HepG2 (cell line): ENCODE data around the gene ACTG2. TPM values are rescaled to one million over a fixed set of nuclear protein-coding genes. Genes with fewer than 3 reads are reported as not detected.
A peak's percentile ranks its signal among the peaks of the same experiment; 100 is the strongest.

Source experiments
- ATAC-seq: fragments of 200-7000 bp; cut with Tn5 transposase; 3 replicates; pipeline ENCODE4 v1.9.1; 2020; ENCODE audit warnings: mild to moderate bottlenecking, moderate library complexity
- BruUV-seq: library from RNA; stranded (reverse); fragments of 400-500 nt; replicated peaks from 2 replicates; lab custom pipeline; 2021; lab: Mats Ljungman, UMichigan
- CTCF ChIA-PET: fragments of 300-600 bp; formaldehyde crosslinking; extraction: SDS; loops from one replicate; lab custom pipeline; 2021; ENCODE audit warnings: low total read pairs, inconsistent platforms, low intra/inter-chr PET ratio; lab: Yijun Ruan, JAX
- POLR2A ChIA-PET: fragments of 350-600 bp; sonication (Branson Sonifier 250); formaldehyde crosslinking; loops from one replicate; lab custom pipeline; 2020; ENCODE audit warnings: antibody characterized with exemption, inconsistent platforms; lab: Yijun Ruan, JAX
- DNase-seq: peaks from one replicate; pipeline ENCODE4 v3.0.0-alpha.2; 2015; ENCODE audit warnings: low spot score
- FAIRE-seq: peaks from 3 replicates; lab custom pipeline; 2011; peaks lifted over from hg19 to GRCh38; lab: Jason Lieb, UNC
- H2AFZ ChIP-seq: one replicate; pipeline ENCODE4 v1.6.1; 2011; ENCODE audit warnings: low read length, inconsistent platforms
- H3K27ac ChIP-seq: fragments of 300-600 bp; 3 replicates; pipeline ENCODE4 v1.8.0; 2011; ENCODE audit warnings: mixed run types, mild to moderate bottlenecking, mixed read lengths, low read length, inconsistent platforms; ENCODE audit not compliant: insufficient read depth; ENCODE audit errors: extremely low read length
- H3K27me3 ChIP-seq, 2 experiments: fragments of 200-600 bp in 1 of 2; 2 replicates in 1 of 2; 3 replicates in 1 of 2; pipeline versions ENCODE4 v1.6.0 to v1.8.0; 2011; ENCODE audit warnings: low read length in 2 of 2, mild to moderate bottlenecking in 2 of 2, moderate library complexity in 2 of 2, inconsistent platforms in 1 of 2; ENCODE audit not compliant: insufficient read depth in 2 of 2, control insufficient read depth in 1 of 2
- H3K36me3 ChIP-seq, 2 experiments: fragments of 200-600 bp in 1 of 2; replicated peaks in 1 of 2; 2 replicates in 1 of 2; 3 replicates in 1 of 2; pipeline versions ENCODE4 v1.5.1 to v1.8.0; 2011; ENCODE audit warnings: low read length in 2 of 2, inconsistent platforms in 1 of 2; ENCODE audit not compliant: insufficient read depth in 2 of 2, control insufficient read depth in 1 of 2
- H3K4me1 ChIP-seq: 2 replicates; pipeline ENCODE4 v1.5.1; 2012; ENCODE audit warnings: low read length, inconsistent platforms; ENCODE audit not compliant: insufficient read depth
- H3K4me2 ChIP-seq: 2 replicates; pipeline ENCODE4 v1.6.0; 2011; ENCODE audit warnings: low read depth, low read length, inconsistent platforms
- H3K4me3 ChIP-seq, 3 experiments: fragments of 200-600 bp in 1 of 3; sonication (generic), shearing (Covaris generic) in 1 of 3; replicated peaks in 1 of 3; 2 replicates each; pipeline ENCODE4 v1.5.1; 2011 to 2016; ENCODE audit warnings: low read length in 3 of 3, inconsistent platforms in 2 of 3, low read depth in 2 of 3, mild to moderate bottlenecking in 2 of 3, control low read depth in 1 of 3, mixed read lengths in 1 of 3; ENCODE audit not compliant: insufficient read depth in 1 of 3
- H3K79me2 ChIP-seq: one replicate; pipeline ENCODE4 v1.6.1; 2011; ENCODE audit warnings: low read length, inconsistent platforms; ENCODE audit not compliant: insufficient read depth
- H3K9ac ChIP-seq: 2 replicates; pipeline ENCODE4 v1.6.0; 2011; ENCODE audit warnings: mild to moderate bottlenecking, low read depth, low read length, inconsistent platforms; ENCODE audit not compliant: insufficient read depth
- H3K9me3 ChIP-seq: 2 replicates; pipeline ENCODE4 v1.5.1; 2012; ENCODE audit warnings: mild to moderate bottlenecking, low read length
- H4K20me1 ChIP-seq: 2 replicates; pipeline ENCODE4 v1.6.0; 2011; ENCODE audit warnings: inconsistent platforms, mild to moderate bottlenecking, low read length, moderate library complexity; ENCODE audit not compliant: insufficient read depth
- CREB1 ChIP-seq, 2 experiments: fragments of 450-650 bp in 1 of 2; IDR thresholded peaks; 2 replicates each; pipeline ENCODE4 v1.6.1; 2016 to 2017; ENCODE audit warnings: control low read depth in 1 of 2, mild to moderate bottlenecking in 1 of 2, missing compliant biosample characterization in 1 of 2, missing genetic modification characterization in 1 of 2
- ETS1 ChIP-seq: sonication (generic); formaldehyde crosslinking; IDR thresholded peaks from 2 replicates; pipeline ENCODE4 v1.4.0; 2020; ENCODE audit warnings: missing genetic modification reagents
- FOSL2 ChIP-seq: sonication (generic); formaldehyde crosslinking; IDR thresholded peaks from 2 replicates; pipeline ENCODE4 v1.4.0; 2020; ENCODE audit warnings: missing genetic modification reagents
- FOXJ3 ChIP-seq: sonication (generic); formaldehyde crosslinking; IDR thresholded peaks from 2 replicates; pipeline ENCODE4 v1.4.0; 2020; ENCODE audit warnings: missing genetic modification reagents, mild to moderate bottlenecking, borderline replicate concordance
- STAG1 ChIP-seq: sonication (generic); formaldehyde crosslinking; IDR thresholded peaks from 2 replicates; pipeline ENCODE4 v1.4.0; 2020; ENCODE audit warnings: missing genetic modification reagents
- ZFP37 ChIP-seq: sonication (generic); formaldehyde crosslinking; IDR thresholded peaks from 2 replicates; pipeline ENCODE4 v1.4.0; 2020; ENCODE audit warnings: missing genetic modification reagents, borderline replicate concordance
- ZNF780A ChIP-seq: sonication (generic); formaldehyde crosslinking; IDR thresholded peaks from 2 replicates; pipeline ENCODE4 v1.8.0; 2022; ENCODE audit warnings: mild to moderate bottlenecking, missing genetic modification reagents, moderate library complexity
- WGBS: methylation state at CpG from one replicate; pipeline ENCODE4 v1.1.6; 2017; ENCODE audit warnings: low lambda C conversion rate; 5-methylcytosine and 5-hydroxymethylcytosine counted together
- in situ Hi-C: cut with HindIII; loops from 2 replicates; pipeline ENCODE4 v1.10.0; 2017; ENCODE audit warnings: low pct_unique_long_range_greater_than_20kb; ENCODE audit not compliant: extremely low pct_ligation_motif_present
- intact Hi-C: fragments of 100-400 bp; cut with micrococcal nuclease; formaldehyde crosslinking; loops from one replicate; pipeline ENCODE4 v1.10.0; 2022; ENCODE audit not compliant: unreplicated experiment
- polyA plus RNA-seq, 8 experiments: library from polyadenylated mRNA; depleted of rRNA in 3 of 8; stranded (reverse) in 7 of 8; unstranded in 1 of 8; fragments of >200 nt; fragmentation: Illumina TruSeq in 4 of 8; extraction: Trizol in 4 of 8; gene quantifications; 2 replicates each; pipeline versions ENCODE4 v1.2.1 to v1.2.3, GENCODE V29; 2011 to 2016; ENCODE audit warnings: low read depth in 4 of 8, missing spikeins in 1 of 8, mixed read lengths in 1 of 8; ENCODE audit not compliant: insufficient read depth in 1 of 8
- total RNA-seq, 5 experiments: library from RNA; depleted of rRNA; stranded (reverse); fragments of >200 nt; fragmentation: Illumina TruSeq; extraction: Trizol; gene quantifications; 2 replicates each; pipeline ENCODE4 v1.2.3, GENCODE V29; 2016; ENCODE audit warnings: low read depth in 1 of 5
- TF ChIP-seq, protein P1 (sequence below): sonication (generic); formaldehyde crosslinking; IDR thresholded peaks from 2 replicates; pipeline ENCODE4 v1.4.0; 2020; ENCODE audit warnings: missing genetic modification reagents, borderline replicate concordance

ACTG2 gene
- total and polyA plus RNA-seq, 2 of the 13 experiments (the other 11 are each of a cell fraction or from before 2014, with no cell fraction given): 0.13 TPM; not detected in 1

DNA sequence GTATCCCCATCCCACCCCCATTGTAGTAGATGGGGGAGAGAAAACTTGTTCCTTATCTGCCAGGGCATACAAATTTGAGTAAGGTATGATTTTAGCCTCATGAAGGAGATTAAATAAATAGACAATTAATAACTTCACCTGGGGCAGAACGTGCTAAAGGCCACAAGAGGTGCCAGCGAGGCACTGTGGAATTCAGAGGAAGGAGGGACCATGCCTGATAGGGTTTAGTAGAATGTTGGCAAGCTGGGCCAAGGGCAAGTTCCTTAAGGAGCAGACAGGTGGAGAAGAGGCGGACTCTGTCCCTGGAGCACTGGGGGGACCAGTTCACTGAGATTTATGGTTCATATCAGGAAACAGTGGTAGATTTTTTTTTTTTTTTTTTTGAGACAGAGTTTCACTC, 41.5 kb upstream of the ACTG2 start:
- Histone ChIP-seq H2AFZ (no peak overlapping the region), H3K36me3 (peaks cover 32 to 79% of the 10 kb centered on the region in 2 experiments), H4K20me1 (no peaks in the 10 kb centered on the region), H3K79me2 (no peaks in the 10 kb centered on the region), H3K27ac (no peak overlapping the region), H3K9ac (no peak overlapping the region), H3K4me3 (no peak overlapping the region), H3K4me2 (no peak overlapping the region), H3K4me1 (no peaks in the 10 kb centered on the region), H3K9me3 (no peaks in the 10 kb centered on the region), H3K27me3 (no peaks in the 10 kb centered on the region)
- DNase-seq (no peak), FAIRE-seq (no peak), ATAC-seq (peak; percentile 60)
- in situ Hi-C loops: no loop called here
- 92% methylated on average over 3 of the region's 3 CpGs for WGBS
- TF ChIP-seq STAG1 (CRISPR knock-in tag) (peak; percentile 23; the same call in 1 of the 2 replicates), ZFP37 (CRISPR knock-in tag) (no peak), ETS1 (CRISPR knock-in tag) (no peak)
- intact Hi-C loops: no loop called here
- ChIA-PET POLR2A (no interaction called here), CTCF (no interaction called here)
- no TSS peak for BruUV-seq

- H3K27ac ChIP-seq: no peak overlapping the region
Observed at GRCh38 chr2:73852020-73852419, 40.8 kb upstream of the ACTG2 start.

More at GRCh38 chr2:73852020-73852419, 40.8 kb upstream of the ACTG2 start:
- no peak overlapping the region for H2AFZ ChIP-seq
- in situ Hi-C loops: no loop called here
- intact Hi-C loops: no loop called here
- H4K20me1 ChIP-seq: no peaks in the 10 kb centered on the region
- no peaks in the 10 kb centered on the region for H3K79me2 ChIP-seq
- no peak overlapping the region for H3K4me3 ChIP-seq
- no peaks in the 10 kb centered on the region for H3K27me3 ChIP-seq
- H3K9ac ChIP-seq: no peak overlapping the region
- ChIA-PET POLR2A (no interaction called here), CTCF (no interaction called here)
- no peak for FAIRE-seq
- H3K9me3 ChIP-seq: no peaks in the 10 kb centered on the region
- no peaks in the 10 kb centered on the region for H3K4me1 ChIP-seq
- H3K4me2 ChIP-seq: no peak overlapping the region
- DNase-seq: no peak
- no TSS peak for BruUV-seq
- TF ChIP-seq, protein P1, sequence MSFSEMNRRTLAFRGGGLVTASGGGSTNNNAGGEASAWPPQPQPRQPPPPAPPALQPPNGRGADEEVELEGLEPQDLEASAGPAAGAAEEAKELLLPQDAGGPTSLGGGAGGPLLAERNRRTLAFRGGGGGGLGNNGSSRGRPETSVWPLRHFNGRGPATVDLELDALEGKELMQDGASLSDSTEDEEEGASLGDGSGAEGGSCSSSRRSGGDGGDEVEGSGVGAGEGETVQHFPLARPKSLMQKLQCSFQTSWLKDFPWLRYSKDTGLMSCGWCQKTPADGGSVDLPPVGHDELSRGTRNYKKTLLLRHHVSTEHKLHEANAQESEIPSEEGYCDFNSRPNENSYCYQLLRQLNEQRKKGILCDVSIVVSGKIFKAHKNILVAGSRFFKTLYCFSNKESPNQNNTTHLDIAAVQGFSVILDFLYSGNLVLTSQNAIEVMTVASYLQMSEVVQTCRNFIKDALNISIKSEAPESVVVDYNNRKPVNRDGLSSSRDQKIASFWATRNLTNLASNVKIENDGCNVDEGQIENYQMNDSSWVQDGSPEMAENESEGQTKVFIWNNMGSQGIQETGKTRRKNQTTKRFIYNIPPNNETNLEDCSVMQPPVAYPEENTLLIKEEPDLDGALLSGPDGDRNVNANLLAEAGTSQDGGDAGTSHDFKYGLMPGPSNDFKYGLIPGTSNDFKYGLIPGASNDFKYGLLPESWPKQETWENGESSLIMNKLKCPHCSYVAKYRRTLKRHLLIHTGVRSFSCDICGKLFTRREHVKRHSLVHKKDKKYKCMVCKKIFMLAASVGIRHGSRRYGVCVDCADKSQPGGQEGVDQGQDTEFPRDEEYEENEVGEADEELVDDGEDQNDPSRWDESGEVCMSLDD: peak; percentile 33; the same call in 1 of the 2 replicates
- TF ChIP-seq FOSL2 (CRISPR knock-in tag) (peak; percentile 65), FOXJ3 (CRISPR knock-in tag) (no peak), ZNF780A (CRISPR knock-in tag) (0 out of 2 replicates have a peak, but pooled peaks have one; percentile 24), CREB1 (IDR thresholded peaks at IDR 0.05) (peak; percentile 32; the same call in 1 of the 2 replicates), CREB1 (CRISPR knock-in tag; IDR thresholded peaks at IDR 0.05) (no peak)
- H3K36me3 ChIP-seq: peaks cover 34 to 79% of the 10 kb centered on the region in 2 experiments
- ATAC-seq: no peak
